ENCODE data around the gene DYNC1H1.

DYNC1H1 gene

DNA sequence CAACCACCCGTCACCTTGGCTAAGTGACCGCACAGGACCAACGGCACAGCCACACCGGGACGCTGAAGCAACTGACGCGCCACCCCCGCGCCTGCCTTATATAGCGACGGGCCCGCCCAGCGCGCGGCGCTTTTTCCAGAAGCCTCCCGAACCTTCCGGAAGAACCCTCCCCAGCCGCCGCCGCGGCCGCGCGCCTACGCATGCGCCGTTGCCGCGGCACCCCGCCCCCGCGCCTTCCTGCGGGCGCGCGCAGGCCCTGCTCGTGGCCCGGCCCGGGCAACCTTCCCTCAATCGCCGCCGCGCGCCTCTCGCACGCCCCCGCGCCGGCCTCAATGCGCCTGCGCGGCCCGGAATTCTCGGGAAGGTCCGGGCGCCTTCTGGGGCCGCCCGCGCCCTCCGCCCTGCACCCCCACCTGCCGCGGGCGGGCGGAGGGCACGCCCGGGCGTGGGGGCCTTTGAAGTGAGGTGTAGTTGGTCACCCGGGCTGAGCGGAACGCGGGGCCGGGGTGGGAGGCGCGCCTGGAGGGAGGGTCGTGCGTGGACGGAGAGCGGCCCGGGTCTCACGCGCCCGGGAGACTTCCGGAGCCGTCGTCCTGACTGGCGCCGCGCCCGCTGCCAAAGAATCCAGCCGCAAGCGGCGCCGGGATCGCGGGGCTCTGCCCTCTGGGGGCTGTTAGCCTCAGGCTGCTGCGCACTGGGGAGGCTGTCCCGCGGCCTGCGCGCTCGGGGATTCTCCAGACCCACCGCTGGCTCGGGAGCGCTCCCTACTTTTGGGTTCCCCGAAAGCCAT lies 122.8 kb downstream of the DYNC1H1 start, which contains the start of gene HSP90AA1:
Gene HSP90AA1 (minus strand): TSS at position 73 of the 790 bp plus-strand sequence. CDS start 666 bp downstream, outside the sequence.
- TF ChIP-seq CTCF (IDR thresholded peaks at IDR 0.05; ENCODE audit: control insufficient read depth, extremely low read depth, insufficient read depth) = 0 out of 2 replicates have a peak, but pooled peaks have one; percentile 15
- H3K4me3 ChIP-seq (ENCODE audit: low read depth, low read length) = peak within 1 kb of the TSS; percentile 80
- DNase-seq (ENCODE audit: low read depth) = no peak

DNA sequence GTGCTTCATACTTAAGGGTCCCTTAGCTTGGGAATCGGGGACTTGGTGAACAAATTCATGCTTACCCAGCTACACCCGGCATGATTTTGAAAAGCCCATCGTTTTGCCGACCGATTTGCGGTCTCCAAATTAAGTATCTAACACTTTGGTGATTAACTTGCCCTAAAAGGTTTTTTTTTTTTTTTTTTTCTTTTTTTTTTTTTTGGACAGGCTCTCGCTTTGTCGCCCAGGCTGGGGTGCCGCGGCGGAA lies 123.3 kb downstream of the DYNC1H1 start:
- TF ChIP-seq CTCF (IDR thresholded peaks at IDR 0.05; ENCODE audit: control insufficient read depth, extremely low read depth, insufficient read depth) = no peak
- peak overlapping the region; percentile 64 for H3K4me3 ChIP-seq (ENCODE audit: low read depth, low read length)

DNA sequence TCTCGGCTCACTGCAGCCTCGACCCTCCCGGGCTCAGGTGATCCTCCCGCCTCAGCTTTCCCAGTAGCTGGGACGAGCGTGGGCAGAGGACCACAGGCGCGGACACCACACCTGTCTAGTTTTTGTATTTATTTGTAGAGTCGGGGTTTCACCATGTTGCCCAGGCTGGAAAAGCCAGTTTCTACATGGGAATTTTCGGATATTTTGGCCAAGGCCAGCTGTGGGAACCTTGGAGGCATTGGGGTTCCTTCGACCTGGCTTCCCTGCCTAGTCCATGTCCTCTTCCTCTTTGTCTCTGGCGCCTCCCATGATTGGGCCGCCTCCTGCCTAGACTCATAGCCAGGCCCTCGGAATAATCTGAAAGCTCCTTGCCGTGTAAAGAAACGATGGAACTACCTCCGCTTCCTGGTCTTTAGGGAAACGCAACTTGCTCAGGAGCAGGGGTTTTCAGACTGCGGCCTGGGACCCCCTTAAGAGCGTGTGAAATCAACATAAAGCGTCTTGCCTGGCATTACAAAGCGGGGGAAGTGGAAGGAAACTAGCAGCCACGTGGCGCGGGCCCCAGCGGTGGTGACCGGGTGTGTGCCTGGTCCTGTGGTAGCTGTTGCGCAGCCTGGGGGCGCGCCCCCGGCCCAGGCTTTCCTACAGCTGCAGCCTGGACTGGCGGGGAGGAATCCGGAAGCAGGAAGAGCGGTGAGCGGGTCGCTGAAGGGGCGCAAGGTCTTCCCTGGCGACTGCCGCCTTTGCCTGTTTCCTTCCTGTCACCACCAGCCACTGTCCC lies 123.8 kb downstream of the DYNC1H1 start:
- peak overlapping the region; percentile 64 for H3K4me3 ChIP-seq (ENCODE audit: low read depth, low read length)
- no peak for DNase-seq (ENCODE audit: low read depth)

More for the DNA sequence above, 123.3 kb downstream of the DYNC1H1 start:
- no peak for DNase-seq (ENCODE audit: low read depth)

DNA sequence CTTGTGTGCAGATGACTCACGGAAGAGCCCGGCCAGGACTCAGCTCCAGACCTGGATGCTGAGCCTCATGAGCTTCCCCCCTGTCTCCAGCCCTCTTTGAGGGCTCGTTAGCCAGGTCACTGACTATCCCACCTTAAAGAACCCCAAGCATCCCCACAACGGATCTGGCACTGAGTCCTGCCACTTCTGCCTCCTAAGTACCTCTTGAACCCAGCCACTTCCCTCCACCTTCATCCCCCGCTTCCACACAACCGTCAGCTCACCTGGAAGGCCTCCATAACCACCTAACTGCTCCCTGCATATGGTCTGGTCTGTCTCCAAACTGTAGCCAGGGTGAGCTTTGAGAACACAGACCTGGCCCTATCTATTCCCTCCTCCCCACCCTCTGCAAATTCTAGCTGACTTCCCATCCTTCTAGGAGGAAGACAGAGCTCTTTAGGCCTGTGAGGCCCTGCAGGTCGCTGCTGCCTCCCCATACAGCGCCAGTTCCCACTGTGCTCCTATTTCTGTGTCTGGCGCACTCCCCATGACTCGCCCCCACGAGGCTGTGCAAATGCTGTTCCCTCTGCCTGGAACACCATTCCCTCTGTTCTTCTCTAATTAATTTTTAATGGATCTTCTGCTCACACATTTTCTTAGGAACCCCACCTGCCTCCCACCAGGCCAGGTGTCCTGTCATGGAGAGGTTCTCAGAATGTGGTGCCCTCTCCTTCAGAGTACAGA lies 125.4 kb downstream of the DYNC1H1 start:
- no peak for TF ChIP-seq CTCF (IDR thresholded peaks at IDR 0.05; ENCODE audit: control insufficient read depth, extremely low read depth, insufficient read depth)
- no peak overlapping the region for H3K4me3 ChIP-seq (ENCODE audit: low read depth, low read length)
- no peak for DNase-seq (ENCODE audit: low read depth)

More for the DNA sequence above, 123.8 kb downstream of the DYNC1H1 start:
- TF ChIP-seq CTCF (IDR thresholded peaks at IDR 0.05; ENCODE audit: control insufficient read depth, extremely low read depth, insufficient read depth) = no peak

DNA sequence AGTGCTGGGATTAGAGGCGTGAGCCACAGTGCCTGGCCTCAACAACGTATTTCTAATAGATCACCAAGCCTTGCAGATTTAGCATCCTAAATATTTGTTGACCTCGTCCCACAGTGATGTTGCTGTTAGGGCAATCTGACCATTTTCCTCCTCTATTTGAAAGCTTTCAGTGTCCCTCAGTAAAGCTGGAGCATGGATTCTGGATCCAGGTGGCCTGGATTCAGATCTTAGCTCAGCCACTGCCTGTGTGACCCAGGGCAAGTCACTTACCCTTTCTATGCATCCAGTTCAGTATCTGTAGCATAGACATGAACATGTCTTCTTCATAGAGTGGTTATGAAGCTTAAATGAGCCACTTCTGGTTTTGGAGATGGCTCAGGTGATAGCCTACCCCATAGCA lies 126.3 kb downstream of the DYNC1H1 start:
- no peak for TF ChIP-seq CTCF (IDR thresholded peaks at IDR 0.05; ENCODE audit: control insufficient read depth, extremely low read depth, insufficient read depth)
- no peak for DNase-seq (ENCODE audit: low read depth)
- H3K4me3 ChIP-seq (ENCODE audit: low read depth, low read length) = no peak overlapping the region

GRCh38 chr14:102092806-102093205 lies 128.4 kb downstream of the DYNC1H1 start:
- DNase-seq (ENCODE audit: low read depth) = no peak
- TF ChIP-seq CTCF (IDR thresholded peaks at IDR 0.05; ENCODE audit: control insufficient read depth, extremely low read depth, insufficient read depth) = no peak
- H3K4me3 ChIP-seq (ENCODE audit: low read depth, low read length) = no peak overlapping the region
